Measurements from ENCODE around the gene SPEN. TPM values are rescaled to one million over a fixed set of nuclear protein-coding genes. Genes with fewer than 3 reads are reported as not detected.

SPEN gene
- total RNA-seq, 2 donors from 2014 or later, result 27.8 to 38.9 TPM

GRCh38 chr1:15962176-15962575 is 114.7 kb downstream of the SPEN start:
- H3K27ac ChIP-seq, result no peak overlapping the region
- H3K9me3 ChIP-seq, result no peaks in the 10 kb centered on the region
- TF ChIP-seq CTCF (IDR thresholded peaks at IDR 0.05) (no peak), POLR2A (IDR thresholded peaks at IDR 0.05) (no peak)
- ATAC-seq (no peak), DNase-seq (no peak)
- intact Hi-C loops (cut with DNase I), result no loop called here
- no peaks in the 10 kb centered on the region for H3K27me3 ChIP-seq
- H3K4me1 ChIP-seq, result peaks cover 28% of the 10 kb centered on the region
- no peaks in the 10 kb centered on the region for H3K36me3 ChIP-seq (replicated peaks in 1 of 2; ENCODE audit: insufficient read depth in 1 of 2, low read depth in 2 of 2)
- no peak overlapping the region for H3K4me3 ChIP-seq
- WGBS, 2 donors, result 88% methylated on average over 6 of the region's 6 CpGs

GRCh38 chr1:15962671-15963362 is 115.3 kb downstream of the SPEN start:
- peaks cover 28% of the 10 kb centered on the region for H3K4me1 ChIP-seq
- H3K4me3 ChIP-seq, result no peak overlapping the region
- H3K27ac ChIP-seq, result no peak overlapping the region
- H3K27me3 ChIP-seq, result no peaks in the 10 kb centered on the region
- H3K9me3 ChIP-seq, result no peaks in the 10 kb centered on the region
- H3K36me3 ChIP-seq (replicated peaks in 1 of 2; ENCODE audit: insufficient read depth in 1 of 2, low read depth in 2 of 2), result no peaks in the 10 kb centered on the region
- TF ChIP-seq CTCF (IDR thresholded peaks at IDR 0.05) (no peak), POLR2A (IDR thresholded peaks at IDR 0.05) (no peak)
- DNase-seq, result no peak
- no peak for ATAC-seq
- 84 to 87% methylated on average over 8 of the region's 8 CpGs for WGBS, 2 donors
- intact Hi-C loops (cut with DNase I), result no loop called here

GRCh38 chr1:15963363-15963967 is 116.0 kb downstream of the SPEN start:
- no peaks in the 10 kb centered on the region for H3K27me3 ChIP-seq
- DNase-seq (no peak), ATAC-seq (no peak)
- H3K27ac ChIP-seq, result no peak overlapping the region
- TF ChIP-seq POLR2A (IDR thresholded peaks at IDR 0.05), result no peak
- TF ChIP-seq CTCF (IDR thresholded peaks at IDR 0.05), result no peak
- H3K9me3 ChIP-seq, result no peaks in the 10 kb centered on the region
- no peak overlapping the region for H3K4me3 ChIP-seq
- no peaks in the 10 kb centered on the region for H3K36me3 ChIP-seq (replicated peaks in 1 of 2; ENCODE audit: insufficient read depth in 1 of 2, low read depth in 2 of 2)
- peaks cover 24% of the 10 kb centered on the region for H3K4me1 ChIP-seq
- intact Hi-C loops (cut with DNase I), result no loop called here

GRCh38 chr1:15963968-15964648 is 116.6 kb downstream of the SPEN start:
- no peak for ATAC-seq
- H3K4me1 ChIP-seq, result peaks cover 18% of the 10 kb centered on the region
- H3K9me3 ChIP-seq, result no peaks in the 10 kb centered on the region
- 72 to 88% methylated on average over 10 of the region's 10 CpGs for WGBS, 2 donors
- no peaks in the 10 kb centered on the region for H3K27me3 ChIP-seq
- H3K36me3 ChIP-seq (replicated peaks in 1 of 2; ENCODE audit: insufficient read depth in 1 of 2, low read depth in 2 of 2), result no peaks in the 10 kb centered on the region
- no peak overlapping the region for H3K4me3 ChIP-seq
- no peak for DNase-seq
- intact Hi-C loops (cut with DNase I), result no loop called here
- no peak overlapping the region for H3K27ac ChIP-seq
- no peak for TF ChIP-seq POLR2A (IDR thresholded peaks at IDR 0.05)
- no peak for TF ChIP-seq CTCF (IDR thresholded peaks at IDR 0.05)
